H1 (cell line): ENCODE data around the gene AGPAT3. TPM values are rescaled to one million over a fixed set of nuclear protein-coding genes. Genes with fewer than 3 reads are reported as not detected.

ENCODE experiments used
- CTCF ChIA-PET: fragments of 300-600 bp; sonication (Branson Sonifier 250); formaldehyde crosslinking; loops from one replicate; lab custom pipeline; 2021; ENCODE audit not compliant: partially characterized antibody; lab: Charles Lee
- POLR2A ChIA-PET: fragments of 300-600 bp; sonication (Branson Sonifier 250); formaldehyde crosslinking; loops from one replicate; lab custom pipeline; 2021; ENCODE audit warnings: inconsistent platforms; ENCODE audit not compliant: partially characterized antibody; lab: Charles Lee
- DNase-seq, 2 experiments: peaks; one replicate each; pipeline versions ENCODE4 v3.0.0 to v3.0.0-alpha.2; 2010 to 2022; ENCODE audit warnings: low spot score in 2 of 2, low read depth in 1 of 2, mixed read lengths in 1 of 2
- FAIRE-seq: peaks from 2 replicates; lab custom pipeline; 2011; peaks lifted over from hg19 to GRCh38; lab: Jason Lieb, UNC
- H2AFZ ChIP-seq: 2 replicates; pipeline ENCODE4 v1.8.1; 2012; ENCODE audit warnings: low read length, inconsistent platforms
- H2AK5ac ChIP-seq: 2 replicates; pipeline ENCODE4 v1.6.1; 2013; ENCODE audit warnings: low read depth, low read length
- H2BK120ac ChIP-seq: replicated peaks from 2 replicates; pipeline ENCODE3; 2013; ENCODE audit warnings: low read depth, low read length, inconsistent platforms
- H2BK12ac ChIP-seq: 2 replicates; pipeline ENCODE4 v1.6.1; 2013; ENCODE audit warnings: low read depth, low read length
- H2BK15ac ChIP-seq: 2 replicates; pipeline ENCODE4 v1.6.1; 2013; ENCODE audit warnings: low read length
- H2BK20ac ChIP-seq: 2 replicates; pipeline ENCODE4 v1.6.1; 2013; ENCODE audit warnings: low read length
- H2BK5ac ChIP-seq: 2 replicates; pipeline ENCODE4 v1.6.1; 2013; ENCODE audit warnings: low read depth, low read length
- H3K14ac ChIP-seq: 2 replicates; pipeline ENCODE4 v1.6.1; 2013; ENCODE audit warnings: inconsistent platforms; ENCODE audit not compliant: insufficient read length
- H3K18ac ChIP-seq: 2 replicates; pipeline ENCODE4 v1.6.1; 2013; ENCODE audit warnings: low read length; ENCODE audit errors: extremely low read depth
- H3K23ac ChIP-seq: 2 replicates; pipeline ENCODE4 v1.6.1; 2013; ENCODE audit warnings: inconsistent platforms; ENCODE audit not compliant: insufficient read length
- H3K23me2 ChIP-seq: 2 replicates; pipeline ENCODE4 v1.6.1; 2013; ENCODE audit warnings: low read depth, low read length
- H3K27ac ChIP-seq: 2 replicates; pipeline ENCODE4 v1.6.1; 2011; ENCODE audit warnings: low read depth, low read length, inconsistent platforms
- H3K27me3 ChIP-seq, 4 experiments: replicated peaks in 1 of 4; 1 replicate in 1 of 4; 2 replicates in 3 of 4; pipeline versions ENCODE4 v1.6.1 to v1.8.1; 2011 to 2013; ENCODE audit warnings: low read length in 3 of 4, mild to moderate bottlenecking in 3 of 4, inconsistent platforms in 2 of 4, mixed read lengths in 2 of 4, moderate library complexity in 1 of 4; ENCODE audit not compliant: control insufficient read depth in 3 of 4, insufficient read depth in 3 of 4; ENCODE audit errors: extremely low read depth in 1 of 4
- H3K36me3 ChIP-seq, 4 experiments: 2 replicates each; pipeline versions ENCODE4 v1.6.1 to v1.8.1; 2011 to 2013; ENCODE audit warnings: mild to moderate bottlenecking in 4 of 4, low read length in 3 of 4, moderate library complexity in 2 of 4, control low read depth in 1 of 4, inconsistent platforms in 1 of 4; ENCODE audit not compliant: insufficient read depth in 4 of 4, control insufficient read depth in 2 of 4
- H3K4ac ChIP-seq: replicated peaks from 2 replicates; pipeline ENCODE3; 2013; ENCODE audit warnings: low read length, low read depth, mixed read lengths, inconsistent platforms; ENCODE audit not compliant: insufficient read length
- H3K4me1 ChIP-seq, 4 experiments: replicated peaks in 1 of 4; 1 replicate in 1 of 4; 2 replicates in 3 of 4; pipeline versions ENCODE4 v1.6.1 to v1.8.1; 2011 to 2013; ENCODE audit warnings: low read length in 3 of 4, inconsistent platforms in 2 of 4, mixed read lengths in 1 of 4; ENCODE audit not compliant: insufficient read depth in 4 of 4, control insufficient read depth in 3 of 4
- H3K4me2 ChIP-seq, 2 experiments: 2 replicates each; pipeline versions ENCODE4 v1.6.1 to v1.8.1; 2011 to 2013; ENCODE audit warnings: low read depth in 2 of 2, low read length in 2 of 2, control low read depth in 1 of 2, inconsistent platforms in 1 of 2, mild to moderate bottlenecking in 1 of 2; ENCODE audit not compliant: insufficient read depth in 1 of 2
- H3K4me3 ChIP-seq, 4 experiments: fragments of 200-600, 300-600 bp in 1 of 4; sonication (generic), shearing (Covaris generic), sonication (Bioruptor Twin) in 1 of 4; 2 replicates each; pipeline versions ENCODE4 v1.5.1 to v1.8.1; 2011 to 2016; ENCODE audit warnings: low read length in 4 of 4, low read depth in 3 of 4, control low read depth in 2 of 4, inconsistent platforms in 2 of 4, mild to moderate bottlenecking in 2 of 4, mixed read lengths in 1 of 4, moderate library complexity in 1 of 4; ENCODE audit not compliant: insufficient read depth in 2 of 4; ENCODE audit errors: extremely low read depth in 1 of 4
- H3K56ac ChIP-seq: replicated peaks from 2 replicates; pipeline ENCODE3; 2013; ENCODE audit warnings: low read depth, mild to moderate bottlenecking, mixed read lengths, low read length, inconsistent platforms; ENCODE audit not compliant: insufficient read length
- H3K79me1 ChIP-seq: 2 replicates; pipeline ENCODE4 v1.6.1; 2013; ENCODE audit warnings: low read depth, low read length, control low read depth
- H3K79me2 ChIP-seq, 2 experiments: 2 replicates each; pipeline versions ENCODE4 v1.6.1 to v1.8.1; 2012 to 2013; ENCODE audit warnings: low read length in 2 of 2, mild to moderate bottlenecking in 2 of 2, inconsistent platforms in 1 of 2; ENCODE audit not compliant: insufficient read depth in 2 of 2, control insufficient read depth in 1 of 2
- H3K9ac ChIP-seq, 4 experiments: replicated peaks in 1 of 4; 1 replicate in 1 of 4; 2 replicates in 3 of 4; pipeline versions ENCODE4 v1.6.1 to v1.8.1; 2011 to 2013; ENCODE audit warnings: low read depth in 3 of 4, low read length in 3 of 4, control low read depth in 2 of 4, mild to moderate bottlenecking in 2 of 4, moderate library complexity in 2 of 4, inconsistent platforms in 1 of 4; ENCODE audit errors: extremely low read depth in 1 of 4
- H3K9me3 ChIP-seq, 2 experiments: 2 replicates each; pipeline versions ENCODE4 v1.6.1 to v1.8.1; 2012 to 2013; ENCODE audit warnings: mild to moderate bottlenecking in 2 of 2, moderate library complexity in 2 of 2, control low read depth in 1 of 2, inconsistent platforms in 1 of 2, low read depth in 1 of 2, low read length in 1 of 2, mixed read lengths in 1 of 2; ENCODE audit not compliant: insufficient read depth in 2 of 2
- H4K20me1 ChIP-seq, 2 experiments: replicated peaks in 1 of 2; 2 replicates each; pipeline versions ENCODE3 to v1.8.1; 2011 to 2013; ENCODE audit warnings: inconsistent platforms in 2 of 2, low read length in 2 of 2, mild to moderate bottlenecking in 1 of 2; ENCODE audit not compliant: insufficient read depth in 2 of 2, control insufficient read depth in 1 of 2
- H4K5ac ChIP-seq: 2 replicates; pipeline ENCODE4 v1.6.1; 2013; ENCODE audit warnings: low read length, low read depth, mixed read lengths, inconsistent platforms; ENCODE audit not compliant: insufficient read length
- H4K8ac ChIP-seq: 2 replicates; pipeline ENCODE4 v1.8.0; 2013; ENCODE audit warnings: mild to moderate bottlenecking, moderate library complexity, low read length, inconsistent platforms; ENCODE audit not compliant: insufficient read depth; ENCODE audit errors: extremely low read depth
- H4K91ac ChIP-seq: replicated peaks from 2 replicates; pipeline ENCODE3; 2013; ENCODE audit warnings: low read length, mixed read lengths, inconsistent platforms; ENCODE audit not compliant: insufficient read length
- CBX8 ChIP-seq: fragments of 300-800, 300-1000 bp; sonication (generic); IDR thresholded peaks from 2 replicates; pipeline ENCODE4 v1.7.1; 2016; ENCODE audit warnings: low read depth, low read length, borderline replicate concordance
- KDM4A ChIP-seq: IDR thresholded peaks from one replicate; pipeline ENCODE4 v1.7.1; 2012; ENCODE audit warnings: low read depth, mild to moderate bottlenecking, moderate library complexity, low read length, inconsistent platforms; ENCODE audit not compliant: severe bottlenecking
- SIRT6 ChIP-seq: IDR thresholded peaks from one replicate; pipeline ENCODE4 v1.7.1; 2012; ENCODE audit warnings: low read length, inconsistent platforms
- TCF12 ChIP-seq: IDR thresholded peaks from 2 replicates; pipeline ENCODE4 v1.6.1; 2011; ENCODE audit warnings: low read depth, mild to moderate bottlenecking, low read length
- YY1 ChIP-seq: IDR thresholded peaks from 2 replicates; pipeline ENCODE4 v1.6.1; 2011; ENCODE audit warnings: low read depth, mild to moderate bottlenecking, low read length
- WGBS, 2 experiments: shearing (Covaris generic) in 1 of 2; methylation state at CpG; one replicate each; pipeline versions ENCODE4 v1.1.6 to v1.1.7; 2013 to 2015; ENCODE audit warnings: low lambda C conversion rate in 2 of 2, mixed read lengths in 2 of 2, inconsistent platforms in 1 of 2, low coverage in 1 of 2, missing lambda C conversion rate in 1 of 2; ENCODE audit not compliant: insufficient replicate concordance in 2 of 2, insufficient coverage in 1 of 2, insufficient read length in 1 of 2; ENCODE audit errors: extremely low coverage in 1 of 2, missing lambda C conversion rate in 1 of 2; 5-methylcytosine and 5-hydroxymethylcytosine counted together
- polyA plus RNA-seq, 7 experiments: library from polyadenylated mRNA; depleted of rRNA in 3 of 7; stranded (reverse) in 5 of 7; unstranded in 2 of 7; fragments of >200 nt in 5 of 7; fragments of 200-250 nt in 2 of 7; gene quantifications; 1 replicate in 5 of 7; 2 replicates in 1 of 7; 4 replicates in 1 of 7; pipeline versions ENCODE4 v1.2.1 to v1.2.3, GENCODE V29; 2011 to 2013; ENCODE audit warnings: missing spikeins in 2 of 7, mixed read lengths in 2 of 7
- total RNA-seq: library from RNA; stranded (reverse); fragmentation: NEBNext Ultra II Directional; extraction: Animal tissue kit (Norgen Biotek cat#: 25700); gene quantifications from 2 replicates; pipeline ENCODE4 v1.2.1, GENCODE V29; 2021
- TF ChIP-seq, protein P1 (sequence below): IDR thresholded peaks from 2 replicates; pipeline ENCODE4 v1.6.1; 2012; ENCODE audit warnings: inconsistent platforms

Gene AGPAT3
- total and polyA plus RNA-seq, 2 of the 8 experiments (the other 6 are each of a cell fraction or from before 2014, with no cell fraction given) = 5.8 to 7.3 TPM

DNA sequence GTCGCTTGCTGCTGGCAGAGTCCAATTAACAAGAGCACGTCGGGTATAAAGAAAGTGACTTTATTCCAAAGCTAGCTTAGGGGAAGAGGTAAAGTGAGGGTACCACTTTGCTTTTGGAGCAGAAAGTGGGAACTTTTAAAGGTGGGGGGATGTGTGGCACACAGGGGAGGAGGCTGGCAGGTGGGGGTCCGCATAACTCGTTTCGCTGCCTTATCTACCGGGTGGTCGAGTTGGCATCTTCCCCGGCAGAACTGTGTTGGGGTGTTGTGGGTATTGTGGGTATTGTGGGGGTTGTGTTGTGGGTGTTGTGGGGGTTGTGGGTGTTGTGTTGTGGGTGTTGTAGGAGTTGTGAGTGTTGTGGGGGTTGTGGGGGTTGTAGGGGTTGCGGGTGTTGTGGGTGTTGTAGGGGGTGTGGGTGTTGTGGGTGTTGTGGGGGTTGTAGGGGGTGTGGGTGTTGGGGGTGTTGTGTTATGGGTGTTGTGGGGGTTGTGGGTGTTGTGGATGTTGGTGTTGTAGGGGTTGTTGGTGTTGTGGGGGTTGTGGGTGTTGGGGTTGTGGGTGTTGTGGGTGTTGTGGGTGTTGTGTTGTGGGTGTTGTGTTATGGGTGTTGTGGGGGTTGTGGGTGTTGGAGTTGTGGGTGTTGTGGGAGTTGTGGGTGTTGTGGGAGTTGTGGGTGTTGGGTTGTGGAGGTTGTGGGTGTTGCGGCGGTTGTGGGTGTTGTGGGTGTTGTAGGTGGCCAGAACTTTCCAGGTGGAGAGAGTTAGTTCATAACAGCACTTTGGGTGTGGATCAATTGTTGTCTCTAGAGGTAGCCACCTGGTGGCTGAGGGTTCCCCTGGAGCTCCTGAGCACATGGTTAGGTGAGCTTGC lies 52.7 kb downstream of the AGPAT3 start:
- no peaks in the 10 kb centered on the region for H3K36me3 ChIP-seq
- no peak overlapping the region for H4K91ac ChIP-seq
- TF ChIP-seq, protein P1, sequence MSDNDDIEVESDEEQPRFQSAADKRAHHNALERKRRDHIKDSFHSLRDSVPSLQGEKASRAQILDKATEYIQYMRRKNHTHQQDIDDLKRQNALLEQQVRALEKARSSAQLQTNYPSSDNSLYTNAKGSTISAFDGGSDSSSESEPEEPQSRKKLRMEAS = 0 out of 2 replicates have a peak, but pooled peaks have one; percentile 33
- no peak for TF ChIP-seq TCF12
- TF ChIP-seq CBX8 = no peak
- no peak for TF ChIP-seq SIRT6
- no peak for TF ChIP-seq KDM4A
- no peak for TF ChIP-seq YY1
- TF ChIP-seq, all 59 proteins: peak for 1
- Histone ChIP-seq H3K4me2 (no peak overlapping the region), H3K23me2 (peaks cover 8% of the 10 kb centered on the region), H3K4me3 (no peak overlapping the region), H4K8ac (no peak overlapping the region), H2BK5ac (peak overlapping the region; percentile 44; the same call in 1 of the 2 replicates), H3K23ac (no peak overlapping the region), H2BK12ac (no peak overlapping the region), H3K56ac (peak overlapping the region; percentile 73), H3K79me2 (no peaks in the 10 kb centered on the region), H3K27me3 (peaks cover 0 to 4% (median 0%) of the 10 kb centered on the region in 4 experiments; a peak in 2 of 7 replicates), H2BK20ac (no peak overlapping the region), H3K18ac (no peak overlapping the region), H3K14ac (no peak overlapping the region), H2AFZ (no peak overlapping the region), H3K9ac (no peak overlapping the region), H2BK120ac (no peak overlapping the region), H3K9me3 (no peaks in the 10 kb centered on the region), H2BK15ac (no peak overlapping the region), H4K5ac (no peak overlapping the region), H3K4me1 (peaks cover 3 to 23% (median 14%) of the 10 kb centered on the region in 4 experiments), H3K4ac (no peak overlapping the region), H3K79me1 (peaks cover 2% of the 10 kb centered on the region; the same call in 1 of the 2 replicates), H3K27ac (no peak overlapping the region; the same call in 1 of the 2 replicates), H2AK5ac (no peak overlapping the region), H4K20me1 (peaks cover 0 to 2% of the 10 kb centered on the region in 2 experiments)
- ChIA-PET POLR2A (no interaction called here), CTCF (interaction anchor here (0.6 to 2.3 kb wide), 6 partner anchors 13 to 107 kb away, joined by 3 to 12 read pairs (median 3); no protein-coding TSS in a partner anchor)
- FAIRE-seq (no peak), DNase-seq (no peak)
- WGBS, 2 experiments = 95% methylated on average over 11 of the region's 12 CpGs; no CpG with 5 or more reads in 1 of the 2 experiments
